SK-N-SH treated with all-trans-retinoic acid at 6 μM for 48 hours (cell line): ENCODE measurements around the gene CDKN2C.

Experiments
- ATAC-seq: fragments of 200-7000 bp; cut with Tn5 transposase; 3 replicates; pipeline ENCODE4 v1.9.1; 2020; ENCODE audit warnings: mild to moderate bottlenecking, moderate library complexity
- ARNTL ChIP-seq: fragments of 450-650 bp; formaldehyde crosslinking; IDR thresholded peaks from 2 replicates; pipeline ENCODE4 v1.5.0; 2020; ENCODE audit warnings: low read depth, mild to moderate bottlenecking, moderate library complexity, borderline replicate concordance
- BACH2 ChIP-seq: fragments of 250-450 bp; sonication (Bioruptor Pico); IDR thresholded peaks from 2 replicates; pipeline ENCODE4 v1.9.0; 2021; ENCODE audit warnings: mild to moderate bottlenecking, borderline replicate concordance
- CSDC2 ChIP-seq: fragments of 250-450 bp; sonication (Bioruptor Pico); IDR thresholded peaks from 2 replicates; pipeline ENCODE4 v1.5.0; 2020; ENCODE audit warnings: mild to moderate bottlenecking, moderate library complexity
- ESRRG ChIP-seq: fragments of 250-450 bp; sonication (Bioruptor Pico); IDR thresholded peaks from 2 replicates; pipeline ENCODE4 v1.6.1; 2021; ENCODE audit warnings: mild to moderate bottlenecking
- GLIS3 ChIP-seq: fragments of 250-450 bp; sonication (Bioruptor Pico); IDR thresholded peaks from 2 replicates; pipeline ENCODE4 v1.5.0; 2020; ENCODE audit warnings: mild to moderate bottlenecking, moderate library complexity
- ISL1 ChIP-seq: fragments of 250-450 bp; sonication (Bioruptor Pico); IDR thresholded peaks from 2 replicates; pipeline ENCODE4 v2.1.2; 2022; ENCODE audit warnings: mild to moderate bottlenecking, moderate library complexity
- OSR1 ChIP-seq: fragments of 250-450 bp; sonication (Bioruptor Pico); IDR thresholded peaks from 2 replicates; pipeline ENCODE4 v1.8.0; 2022; ENCODE audit warnings: moderate library complexity, mild to moderate bottlenecking, inconsistent platforms
- PPARA ChIP-seq: fragments of 250-450 bp; sonication (Bioruptor Pico); IDR thresholded peaks from 2 replicates; pipeline ENCODE4 v1.5.0; 2020; ENCODE audit warnings: mild to moderate bottlenecking, borderline replicate concordance
- RARB ChIP-seq: fragments of 250-450 bp; sonication (Bioruptor Pico); IDR thresholded peaks from 2 replicates; pipeline ENCODE4 v1.8.0; 2021; ENCODE audit warnings: mild to moderate bottlenecking, moderate library complexity
- SNAI2 ChIP-seq: fragments of 250-450 bp; sonication (Bioruptor Pico); IDR thresholded peaks from 2 replicates; pipeline ENCODE4 v1.5.0; 2020; ENCODE audit warnings: mild to moderate bottlenecking, moderate library complexity
- TCF4 ChIP-seq: fragments of 250-450 bp; sonication (Bioruptor Pico); IDR thresholded peaks from 2 replicates; pipeline ENCODE4 v1.8.0; 2021; ENCODE audit warnings: mild to moderate bottlenecking, moderate library complexity, borderline replicate concordance
- TOX ChIP-seq: fragments of 250-450 bp; sonication (Bioruptor Pico); IDR thresholded peaks from 2 replicates; pipeline ENCODE4 v1.8.0; 2021; ENCODE audit warnings: mild to moderate bottlenecking, moderate library complexity, borderline replicate concordance
- ZC3H10 ChIP-seq: fragments of 250-450 bp; sonication (Bioruptor Pico); IDR thresholded peaks from 2 replicates; pipeline ENCODE4 v1.5.1; 2021; ENCODE audit warnings: mild to moderate bottlenecking, moderate library complexity
- ZFP3 ChIP-seq: fragments of 250-450 bp; sonication (Bioruptor Pico); IDR thresholded peaks from 2 replicates; pipeline ENCODE4 v1.5.0; 2020; ENCODE audit warnings: mild to moderate bottlenecking, moderate library complexity
- ZFP30 ChIP-seq: fragments of 450-650 bp; formaldehyde crosslinking; IDR thresholded peaks from 2 replicates; pipeline ENCODE4 v1.5.0; 2022; ENCODE audit warnings: mild to moderate bottlenecking, moderate library complexity
- ZNF565 ChIP-seq: fragments of 450-650 bp; formaldehyde crosslinking; conservative IDR thresholded peaks from 2 replicates; pipeline ENCODE4 v1.5.0; 2020; ENCODE audit warnings: low read depth, mild to moderate bottlenecking, moderate library complexity
- ZNF70 ChIP-seq: fragments of 450-650 bp; formaldehyde crosslinking; IDR thresholded peaks from 2 replicates; pipeline ENCODE4 v1.5.0; 2020; ENCODE audit warnings: mild to moderate bottlenecking, moderate library complexity
- TF ChIP-seq, protein P1 (sequence below): fragments of 250-450 bp; sonication (Bioruptor Pico); IDR thresholded peaks from 2 replicates; pipeline ENCODE4 v1.5.1; 2020; ENCODE audit warnings: low read depth, mild to moderate bottlenecking, moderate library complexity
- TF ChIP-seq, protein P2 (sequence below): fragments of 250-450 bp; sonication (Bioruptor Pico); IDR thresholded peaks from 2 replicates; pipeline ENCODE4 v1.8.0; 2020; ENCODE audit warnings: mild to moderate bottlenecking, moderate library complexity, borderline replicate concordance
- TF ChIP-seq, protein P3 (sequence below): fragments of 250-450 bp; sonication (Bioruptor Pico); IDR thresholded peaks from 2 replicates; pipeline ENCODE4 v1.8.0; 2021; ENCODE audit warnings: low read depth, mild to moderate bottlenecking, moderate library complexity, borderline replicate concordance
- TF ChIP-seq, protein P4 (sequence below): fragments of 250-450 bp; sonication (Bioruptor Pico); IDR thresholded peaks from 2 replicates; pipeline ENCODE4 v1.5.1; 2021; ENCODE audit warnings: mild to moderate bottlenecking, moderate library complexity
- TF ChIP-seq, protein P5 (sequence below): fragments of 250-450 bp; sonication (Bioruptor Pico); IDR thresholded peaks from 2 replicates; pipeline ENCODE4 v1.5.0; 2020; ENCODE audit warnings: mild to moderate bottlenecking, moderate library complexity

CDKN2C gene

DNA sequence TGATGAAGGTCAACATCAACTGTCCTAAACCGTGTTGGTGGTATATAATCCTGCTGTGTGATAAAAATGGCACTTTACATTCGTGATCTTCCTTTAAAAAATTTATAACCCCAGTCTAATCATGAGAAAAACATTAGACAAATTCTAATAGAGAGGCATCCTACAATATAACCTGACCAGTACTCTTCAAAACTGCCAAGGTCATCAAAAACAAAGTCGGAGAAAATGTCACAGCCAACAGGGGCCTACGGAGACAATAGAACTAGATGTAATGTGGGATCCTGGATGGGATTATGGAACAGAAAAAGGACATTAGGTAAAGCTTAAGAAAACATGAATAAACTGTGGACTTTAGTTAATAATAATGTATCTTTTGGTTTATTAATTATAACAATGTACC lies 25.0 kb downstream of the CDKN2C start:
- TF ChIP-seq GLIS3 (CRISPR knock-in tag) (no peak), TOX (CRISPR knock-in tag) (no peak), ZC3H10 (CRISPR knock-in tag) (no peak), ZFP3 (CRISPR knock-in tag) (no peak), ESRRG (CRISPR knock-in tag) (no peak), ARNTL (no peak), ZFP30 (CRISPR knock-in tag) (no peak), ZNF565 (CRISPR knock-in tag) (no peak), ISL1 (CRISPR knock-in tag) (no peak), OSR1 (CRISPR knock-in tag) (no peak), TCF4 (CRISPR knock-in tag) (no peak), SNAI2 (CRISPR knock-in tag) (no peak), BACH2 (no peak), ZNF70 (CRISPR knock-in tag) (no peak), CSDC2 (CRISPR knock-in tag) (no peak)
- TF ChIP-seq, protein P1, sequence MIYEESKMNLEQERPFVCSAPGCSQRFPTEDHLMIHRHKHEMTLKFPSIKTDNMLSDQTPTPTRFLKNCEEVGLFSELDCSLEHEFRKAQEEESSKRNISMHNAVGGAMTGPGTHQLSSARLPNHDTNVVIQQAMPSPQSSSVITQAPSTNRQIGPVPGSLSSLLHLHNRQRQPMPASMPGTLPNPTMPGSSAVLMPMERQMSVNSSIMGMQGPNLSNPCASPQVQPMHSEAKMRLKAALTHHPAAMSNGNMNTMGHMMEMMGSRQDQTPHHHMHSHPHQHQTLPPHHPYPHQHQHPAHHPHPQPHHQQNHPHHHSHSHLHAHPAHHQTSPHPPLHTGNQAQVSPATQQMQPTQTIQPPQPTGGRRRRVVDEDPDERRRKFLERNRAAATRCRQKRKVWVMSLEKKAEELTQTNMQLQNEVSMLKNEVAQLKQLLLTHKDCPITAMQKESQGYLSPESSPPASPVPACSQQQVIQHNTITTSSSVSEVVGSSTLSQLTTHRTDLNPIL, result no peak
- TF ChIP-seq, protein P2, sequence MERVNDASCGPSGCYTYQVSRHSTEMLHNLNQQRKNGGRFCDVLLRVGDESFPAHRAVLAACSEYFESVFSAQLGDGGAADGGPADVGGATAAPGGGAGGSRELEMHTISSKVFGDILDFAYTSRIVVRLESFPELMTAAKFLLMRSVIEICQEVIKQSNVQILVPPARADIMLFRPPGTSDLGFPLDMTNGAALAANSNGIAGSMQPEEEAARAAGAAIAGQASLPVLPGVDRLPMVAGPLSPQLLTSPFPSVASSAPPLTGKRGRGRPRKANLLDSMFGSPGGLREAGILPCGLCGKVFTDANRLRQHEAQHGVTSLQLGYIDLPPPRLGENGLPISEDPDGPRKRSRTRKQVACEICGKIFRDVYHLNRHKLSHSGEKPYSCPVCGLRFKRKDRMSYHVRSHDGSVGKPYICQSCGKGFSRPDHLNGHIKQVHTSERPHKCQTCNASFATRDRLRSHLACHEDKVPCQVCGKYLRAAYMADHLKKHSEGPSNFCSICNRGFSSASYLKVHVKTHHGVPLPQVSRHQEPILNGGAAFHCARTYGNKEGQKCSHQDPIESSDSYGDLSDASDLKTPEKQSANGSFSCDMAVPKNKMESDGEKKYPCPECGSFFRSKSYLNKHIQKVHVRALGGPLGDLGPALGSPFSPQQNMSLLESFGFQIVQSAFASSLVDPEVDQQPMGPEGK (CRISPR knock-in tag), result no peak
- TF ChIP-seq, protein P3, sequence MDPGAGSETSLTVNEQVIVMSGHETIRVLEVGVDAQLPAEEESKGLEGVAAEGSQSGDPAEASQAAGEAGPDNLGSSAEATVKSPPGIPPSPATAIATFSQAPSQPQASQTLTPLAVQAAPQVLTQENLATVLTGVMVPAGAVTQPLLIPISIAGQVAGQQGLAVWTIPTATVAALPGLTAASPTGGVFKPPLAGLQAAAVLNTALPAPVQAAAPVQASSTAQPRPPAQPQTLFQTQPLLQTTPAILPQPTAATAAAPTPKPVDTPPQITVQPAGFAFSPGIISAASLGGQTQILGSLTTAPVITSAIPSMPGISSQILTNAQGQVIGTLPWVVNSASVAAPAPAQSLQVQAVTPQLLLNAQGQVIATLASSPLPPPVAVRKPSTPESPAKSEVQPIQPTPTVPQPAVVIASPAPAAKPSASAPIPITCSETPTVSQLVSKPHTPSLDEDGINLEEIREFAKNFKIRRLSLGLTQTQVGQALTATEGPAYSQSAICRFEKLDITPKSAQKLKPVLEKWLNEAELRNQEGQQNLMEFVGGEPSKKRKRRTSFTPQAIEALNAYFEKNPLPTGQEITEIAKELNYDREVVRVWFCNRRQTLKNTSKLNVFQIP (CRISPR knock-in tag), result no peak
- TF ChIP-seq, protein P4, sequence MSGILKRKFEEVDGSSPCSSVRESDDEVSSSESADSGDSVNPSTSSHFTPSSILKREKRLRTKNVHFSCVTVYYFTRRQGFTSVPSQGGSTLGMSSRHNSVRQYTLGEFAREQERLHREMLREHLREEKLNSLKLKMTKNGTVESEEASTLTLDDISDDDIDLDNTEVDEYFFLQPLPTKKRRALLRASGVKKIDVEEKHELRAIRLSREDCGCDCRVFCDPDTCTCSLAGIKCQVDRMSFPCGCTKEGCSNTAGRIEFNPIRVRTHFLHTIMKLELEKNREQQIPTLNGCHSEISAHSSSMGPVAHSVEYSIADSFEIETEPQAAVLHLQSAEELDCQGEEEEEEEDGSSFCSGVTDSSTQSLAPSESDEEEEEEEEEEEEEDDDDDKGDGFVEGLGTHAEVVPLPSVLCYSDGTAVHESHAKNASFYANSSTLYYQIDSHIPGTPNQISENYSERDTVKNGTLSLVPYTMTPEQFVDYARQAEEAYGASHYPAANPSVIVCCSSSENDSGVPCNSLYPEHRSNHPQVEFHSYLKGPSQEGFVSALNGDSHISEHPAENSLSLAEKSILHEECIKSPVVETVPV (CRISPR knock-in tag), result no peak
- no peak for ATAC-seq

DNA sequence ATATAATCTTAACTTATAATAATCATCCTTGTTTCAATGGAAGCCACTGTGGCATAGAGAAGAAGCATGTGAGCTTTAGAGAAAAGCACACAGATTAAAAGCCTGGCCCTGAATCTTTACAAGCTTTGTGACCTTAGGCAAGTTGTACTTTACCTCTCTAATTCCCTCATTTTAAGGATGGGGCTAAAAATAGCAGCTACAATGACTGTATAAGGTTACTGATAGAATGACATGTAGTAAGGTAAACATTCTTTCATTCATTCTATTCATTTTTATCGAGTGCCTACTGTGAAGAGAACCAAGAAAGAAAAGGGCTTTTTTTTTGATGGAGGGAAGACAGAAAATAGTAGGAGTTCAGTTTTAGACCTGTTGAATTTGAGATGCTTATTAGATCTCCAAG lies 25.6 kb downstream of the CDKN2C start:
- ATAC-seq, result no peak
- TF ChIP-seq BACH2, result no peak
- TF ChIP-seq, protein P4 (CRISPR knock-in tag), result no peak
- no peak for TF ChIP-seq RARB (CRISPR knock-in tag)
- no peak for TF ChIP-seq ZC3H10 (CRISPR knock-in tag)
- no peak for TF ChIP-seq OSR1 (CRISPR knock-in tag)
- TF ChIP-seq PPARA (CRISPR knock-in tag), result no peak
- no peak for TF ChIP-seq GLIS3 (CRISPR knock-in tag)
- no peak for TF ChIP-seq ZNF565 (CRISPR knock-in tag)
- TF ChIP-seq ZFP30 (CRISPR knock-in tag), result no peak
- no peak for TF ChIP-seq CSDC2 (CRISPR knock-in tag)
- no peak for TF ChIP-seq ISL1 (CRISPR knock-in tag)
- no peak for TF ChIP-seq TOX (CRISPR knock-in tag)
- TF ChIP-seq ZFP3 (CRISPR knock-in tag), result no peak
- TF ChIP-seq ZNF70 (CRISPR knock-in tag), result no peak
- TF ChIP-seq SNAI2 (CRISPR knock-in tag), result no peak
- TF ChIP-seq, protein P3 (CRISPR knock-in tag), result no peak
- TF ChIP-seq, protein P1, result no peak
- TF ChIP-seq, protein P5, sequence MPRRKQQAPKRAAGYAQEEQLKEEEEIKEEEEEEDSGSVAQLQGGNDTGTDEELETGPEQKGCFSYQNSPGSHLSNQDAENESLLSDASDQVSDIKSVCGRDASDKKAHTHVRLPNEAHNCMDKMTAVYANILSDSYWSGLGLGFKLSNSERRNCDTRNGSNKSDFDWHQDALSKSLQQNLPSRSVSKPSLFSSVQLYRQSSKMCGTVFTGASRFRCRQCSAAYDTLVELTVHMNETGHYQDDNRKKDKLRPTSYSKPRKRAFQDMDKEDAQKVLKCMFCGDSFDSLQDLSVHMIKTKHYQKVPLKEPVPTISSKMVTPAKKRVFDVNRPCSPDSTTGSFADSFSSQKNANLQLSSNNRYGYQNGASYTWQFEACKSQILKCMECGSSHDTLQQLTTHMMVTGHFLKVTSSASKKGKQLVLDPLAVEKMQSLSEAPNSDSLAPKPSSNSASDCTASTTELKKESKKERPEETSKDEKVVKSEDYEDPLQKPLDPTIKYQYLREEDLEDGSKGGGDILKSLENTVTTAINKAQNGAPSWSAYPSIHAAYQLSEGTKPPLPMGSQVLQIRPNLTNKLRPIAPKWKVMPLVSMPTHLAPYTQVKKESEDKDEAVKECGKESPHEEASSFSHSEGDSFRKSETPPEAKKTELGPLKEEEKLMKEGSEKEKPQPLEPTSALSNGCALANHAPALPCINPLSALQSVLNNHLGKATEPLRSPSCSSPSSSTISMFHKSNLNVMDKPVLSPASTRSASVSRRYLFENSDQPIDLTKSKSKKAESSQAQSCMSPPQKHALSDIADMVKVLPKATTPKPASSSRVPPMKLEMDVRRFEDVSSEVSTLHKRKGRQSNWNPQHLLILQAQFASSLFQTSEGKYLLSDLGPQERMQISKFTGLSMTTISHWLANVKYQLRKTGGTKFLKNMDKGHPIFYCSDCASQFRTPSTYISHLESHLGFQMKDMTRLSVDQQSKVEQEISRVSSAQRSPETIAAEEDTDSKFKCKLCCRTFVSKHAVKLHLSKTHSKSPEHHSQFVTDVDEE (CRISPR knock-in tag), result no peak
